ENCODE results near the gene ABCB9.
"Not testable (repeated sequence)": the region's sequence is repeated elsewhere in the genome, so short reads cannot be mapped to it uniquely, and the experiment has no call there.

ABCB9 gene

GRCh38 chr12:122963941-122964265 is 2.4 kb downstream of the ABCB9 start:
- no peak for DNase-seq (ENCODE audit: low spot score)

GRCh38 chr12:122961531-122962329 is 4.5 kb downstream of the ABCB9 start:
- DNase-seq (ENCODE audit: low spot score), result no peak

GRCh38 chr12:122960193-122960569 is 6.1 kb downstream of the ABCB9 start:
- DNase-seq (ENCODE audit: low spot score), result no peak

- no peak for DNase-seq (ENCODE audit: low spot score)
Observed at GRCh38 chr12:122959566-122960192, 6.6 kb downstream of the ABCB9 start.

- DNase-seq (ENCODE audit: low spot score), result no peak
Observed at GRCh38 chr12:122958198-122958888, 7.9 kb downstream of the ABCB9 start.

GRCh38 chr12:122956035-122956434 is 10.2 kb downstream of the ABCB9 start:
- DNase-seq (ENCODE audit: low spot score), result no peak

- no peak for DNase-seq (ENCODE audit: low spot score)
Observed at GRCh38 chr12:122955156-122955555, 11.1 kb downstream of the ABCB9 start.

- DNase-seq (ENCODE audit: low spot score), result peak; percentile 89
Observed at GRCh38 chr12:122951979-122952892, 14.0 kb downstream of the ABCB9 start.

- DNase-seq (ENCODE audit: low spot score), result no peak
Observed at GRCh38 chr12:122951406-122951805, 14.9 kb downstream of the ABCB9 start.

GRCh38 chr12:122949816-122950675 is 16.2 kb downstream of the ABCB9 start:
- no peak for DNase-seq (ENCODE audit: low spot score)

- DNase-seq (ENCODE audit: low spot score), result no peak
Observed at GRCh38 chr12:122949405-122949804, 16.9 kb downstream of the ABCB9 start.

GRCh38 chr12:122948605-122949004 is 17.7 kb downstream of the ABCB9 start:
- DNase-seq (ENCODE audit: low spot score), result no peak

GRCh38 chr12:122947352-122947792 is 18.9 kb downstream of the ABCB9 start:
- no peak for DNase-seq (ENCODE audit: low spot score)

GRCh38 chr12:122946690-122947341 is 19.4 kb downstream of the ABCB9 start:
- DNase-seq (ENCODE audit: low spot score), result peak; percentile 44

GRCh38 chr12:122944605-122945592 is 21.4 kb downstream of the ABCB9 start:
- DNase-seq (ENCODE audit: low spot score), result no peak

GRCh38 chr12:122943196-122943595 is 23.1 kb downstream of the ABCB9 start:
- DNase-seq (ENCODE audit: low spot score), result no peak

GRCh38 chr12:122942637-122943036 is 23.6 kb downstream of the ABCB9 start:
- no peak for DNase-seq (ENCODE audit: low spot score)

- DNase-seq (ENCODE audit: low spot score), result not testable (repeated sequence)
Observed at GRCh38 chr12:122941351-122941750, 24.9 kb downstream of the ABCB9 start.

- no peak for DNase-seq (ENCODE audit: low spot score)
Observed at GRCh38 chr12:122939125-122939524, 27.1 kb downstream of the ABCB9 start.
